GM23338 (cell line): ENCODE data around the gene NT5C1A. TPM values are rescaled to one million over a fixed set of nuclear protein-coding genes. Genes with fewer than 3 reads are reported as not detected.

Experiments
- ATAC-seq: fragments of 200-7000 bp; cut with Tn5 transposase; 3 replicates; pipeline ENCODE4 v1.9.1; 2020
- DNase-seq: peaks from one replicate; pipeline ENCODE4 v3.0.0-alpha.2; 2015; ENCODE audit warnings: low spot score
- H2AFZ ChIP-seq: fragments of 200-600 bp; sonication (generic); 2 replicates; pipeline ENCODE4 v1.8.0; 2016; ENCODE audit warnings: antibody characterized with exemption, mild to moderate bottlenecking, moderate library complexity
- H3F3A ChIP-seq: fragments of 200-600 bp; sonication (generic); replicated peaks from 2 replicates; pipeline ENCODE4 v1.8.0; 2017; ENCODE audit warnings: antibody characterized with exemption, mixed run types, low read depth
- H3K27ac ChIP-seq: fragments of 200-600 bp; sonication (generic); 2 replicates; pipeline ENCODE4 v1.6.1; 2016; ENCODE audit warnings: low read depth
- H3K27me3 ChIP-seq: fragments of 200-600 bp; sonication (generic); 2 replicates; pipeline ENCODE4 v1.8.0; 2016; ENCODE audit warnings: mild to moderate bottlenecking, mixed run types, moderate library complexity; ENCODE audit not compliant: insufficient read depth
- H3K36me3 ChIP-seq: fragments of 200-600 bp; sonication (generic); 2 replicates; pipeline ENCODE4 v1.8.0; 2016; ENCODE audit warnings: mild to moderate bottlenecking; ENCODE audit not compliant: insufficient read depth
- H3K4me1 ChIP-seq: fragments of 200-600 bp; sonication (generic); 2 replicates; pipeline ENCODE4 v1.8.0; 2016; ENCODE audit warnings: mild to moderate bottlenecking, moderate library complexity; ENCODE audit not compliant: insufficient read depth
- H3K4me2 ChIP-seq: fragments of 200-600 bp; sonication (generic); 2 replicates; pipeline ENCODE4 v1.7.1; 2017; ENCODE audit warnings: mixed run types
- H3K4me3 ChIP-seq: fragments of 200-600 bp; sonication (generic); 2 replicates; pipeline ENCODE4 v1.6.1; 2016; ENCODE audit warnings: mixed run types
- H3K79me2 ChIP-seq: fragments of 200-600 bp; sonication (generic); replicated peaks from 2 replicates; pipeline ENCODE4 v1.8.0; 2017; ENCODE audit warnings: mild to moderate bottlenecking; ENCODE audit not compliant: insufficient read depth
- H3K9me2 ChIP-seq: fragments of 200-600 bp; sonication (generic); 2 replicates; pipeline ENCODE4 v1.8.0; 2017; ENCODE audit not compliant: insufficient read depth
- H4K20me1 ChIP-seq: fragments of 200-600 bp; sonication (generic); replicated peaks from 2 replicates; pipeline ENCODE4 v1.8.0; 2017; ENCODE audit warnings: mild to moderate bottlenecking; ENCODE audit not compliant: insufficient read depth
- H3K27ac Mint-ChIP-seq: 2 replicates; pipeline ENCODE4 v1.8.0; 2020; ENCODE audit warnings: inconsistent platforms, mild to moderate bottlenecking, moderate library complexity, mixed read lengths
- H3K27me3 Mint-ChIP-seq: 3 replicates; pipeline ENCODE4 v1.8.0; 2022; ENCODE audit warnings: low read depth, mild to moderate bottlenecking, moderate library complexity, mixed read lengths, inconsistent platforms; ENCODE audit not compliant: insufficient read depth, poor library complexity
- H3K36me3 Mint-ChIP-seq: 3 replicates; pipeline ENCODE4 v1.8.0; 2021; ENCODE audit warnings: low read depth, mild to moderate bottlenecking, inconsistent platforms, moderate library complexity, mixed read lengths
- H3K4me1 Mint-ChIP-seq: 3 replicates; pipeline ENCODE4 v1.8.0; 2020; ENCODE audit warnings: mild to moderate bottlenecking, inconsistent platforms, mixed read lengths
- H3K4me3 Mint-ChIP-seq: 3 replicates; pipeline ENCODE4 v1.8.0; 2021; ENCODE audit warnings: moderate library complexity, mild to moderate bottlenecking, inconsistent platforms, mixed read lengths
- H3K9me3 Mint-ChIP-seq: 3 replicates; pipeline ENCODE4 v1.8.0; 2020; ENCODE audit warnings: moderate library complexity, mild to moderate bottlenecking, inconsistent platforms, mixed read lengths
- EZH2 ChIP-seq: fragments of 200-600 bp; sonication (generic); IDR thresholded peaks from one replicate; pipeline ENCODE4 v1.8.0; 2017; ENCODE audit warnings: antibody characterized with exemption, mild to moderate bottlenecking, low read depth; ENCODE audit not compliant: unreplicated experiment
- EZH2phosphoT487 ChIP-seq: fragments of 200-600 bp; sonication (generic); IDR thresholded peaks from one replicate; pipeline ENCODE4 v1.8.1; 2018; ENCODE audit warnings: antibody characterized with exemption; ENCODE audit not compliant: unreplicated experiment
- POLR2AphosphoS5 ChIP-seq: IDR thresholded peaks from 2 replicates; pipeline ENCODE4 v1.6.1; 2016; ENCODE audit warnings: antibody characterized with exemption, low read depth
- STAT1 ChIP-seq: IDR thresholded peaks from one replicate; pipeline ENCODE4 v1.6.1; 2016; ENCODE audit warnings: antibody characterized with exemption; ENCODE audit not compliant: unreplicated experiment
- ZNF114 ChIP-seq: fragments of 250-450 bp; sonication (Bioruptor Pico); IDR thresholded peaks from 2 replicates; pipeline ENCODE4 v1.5.0; 2020; ENCODE audit warnings: mild to moderate bottlenecking, moderate library complexity
- ZNF331 ChIP-seq: fragments of 250-450 bp; sonication (Bioruptor Pico); IDR thresholded peaks from 2 replicates; pipeline ENCODE4 v1.5.0; 2020; ENCODE audit warnings: low read depth, mild to moderate bottlenecking, moderate library complexity
- polyA plus RNA-seq: library from polyadenylated mRNA; unstranded; fragments of >200 nt; fragmentation: Nextera tagmentation; extraction: Ambion mirVana; gene quantifications from 2 replicates; pipeline ENCODE4 v1.2.1, GENCODE V29; 2016
- total RNA-seq: library from RNA; depleted of rRNA; stranded (reverse); fragments of >200 nt; shearing (Covaris generic); gene quantifications from 2 replicates; pipeline ENCODE4 v1.2.3, GENCODE V29; 2014
- TF ChIP-seq, protein P1 (sequence below): fragments of 250-450 bp; sonication (Bioruptor Pico); IDR thresholded peaks from 2 replicates; pipeline ENCODE4 v1.5.0; 2020; ENCODE audit warnings: mild to moderate bottlenecking, moderate library complexity
- TF ChIP-seq, protein P2 (sequence below): IDR thresholded peaks from one replicate; pipeline ENCODE4 v1.6.1; 2018; ENCODE audit warnings: antibody characterized with exemption; ENCODE audit not compliant: unreplicated experiment
- TF ChIP-seq, protein P3 (sequence below): IDR thresholded peaks from 2 replicates; pipeline ENCODE4 v1.6.1; 2016; ENCODE audit warnings: antibody characterized with exemption

Gene NT5C1A
- total and polyA plus RNA-seq, 2 experiments from 2014 or later, result not detected

DNA sequence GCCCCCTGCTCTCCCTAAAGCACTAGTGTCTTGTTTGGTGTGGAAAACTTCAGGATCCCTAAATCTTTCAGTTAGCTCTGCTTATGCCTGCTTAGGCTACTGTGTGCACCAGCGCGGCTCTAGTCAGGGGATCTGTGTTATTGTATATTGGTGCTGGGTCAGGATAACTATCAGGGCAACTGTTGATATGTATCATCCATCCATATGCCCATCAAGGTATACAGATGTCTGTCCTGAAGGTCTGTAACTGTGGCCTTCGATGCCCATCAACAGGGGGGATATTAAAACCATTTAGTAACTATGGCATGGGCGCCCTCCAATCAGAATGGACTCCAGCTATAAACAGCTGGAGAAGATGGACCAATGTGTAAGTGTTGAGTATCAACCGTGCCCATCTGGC is 12.4 kb downstream of the NT5C1A start (continued):
- TF ChIP-seq, protein P1, sequence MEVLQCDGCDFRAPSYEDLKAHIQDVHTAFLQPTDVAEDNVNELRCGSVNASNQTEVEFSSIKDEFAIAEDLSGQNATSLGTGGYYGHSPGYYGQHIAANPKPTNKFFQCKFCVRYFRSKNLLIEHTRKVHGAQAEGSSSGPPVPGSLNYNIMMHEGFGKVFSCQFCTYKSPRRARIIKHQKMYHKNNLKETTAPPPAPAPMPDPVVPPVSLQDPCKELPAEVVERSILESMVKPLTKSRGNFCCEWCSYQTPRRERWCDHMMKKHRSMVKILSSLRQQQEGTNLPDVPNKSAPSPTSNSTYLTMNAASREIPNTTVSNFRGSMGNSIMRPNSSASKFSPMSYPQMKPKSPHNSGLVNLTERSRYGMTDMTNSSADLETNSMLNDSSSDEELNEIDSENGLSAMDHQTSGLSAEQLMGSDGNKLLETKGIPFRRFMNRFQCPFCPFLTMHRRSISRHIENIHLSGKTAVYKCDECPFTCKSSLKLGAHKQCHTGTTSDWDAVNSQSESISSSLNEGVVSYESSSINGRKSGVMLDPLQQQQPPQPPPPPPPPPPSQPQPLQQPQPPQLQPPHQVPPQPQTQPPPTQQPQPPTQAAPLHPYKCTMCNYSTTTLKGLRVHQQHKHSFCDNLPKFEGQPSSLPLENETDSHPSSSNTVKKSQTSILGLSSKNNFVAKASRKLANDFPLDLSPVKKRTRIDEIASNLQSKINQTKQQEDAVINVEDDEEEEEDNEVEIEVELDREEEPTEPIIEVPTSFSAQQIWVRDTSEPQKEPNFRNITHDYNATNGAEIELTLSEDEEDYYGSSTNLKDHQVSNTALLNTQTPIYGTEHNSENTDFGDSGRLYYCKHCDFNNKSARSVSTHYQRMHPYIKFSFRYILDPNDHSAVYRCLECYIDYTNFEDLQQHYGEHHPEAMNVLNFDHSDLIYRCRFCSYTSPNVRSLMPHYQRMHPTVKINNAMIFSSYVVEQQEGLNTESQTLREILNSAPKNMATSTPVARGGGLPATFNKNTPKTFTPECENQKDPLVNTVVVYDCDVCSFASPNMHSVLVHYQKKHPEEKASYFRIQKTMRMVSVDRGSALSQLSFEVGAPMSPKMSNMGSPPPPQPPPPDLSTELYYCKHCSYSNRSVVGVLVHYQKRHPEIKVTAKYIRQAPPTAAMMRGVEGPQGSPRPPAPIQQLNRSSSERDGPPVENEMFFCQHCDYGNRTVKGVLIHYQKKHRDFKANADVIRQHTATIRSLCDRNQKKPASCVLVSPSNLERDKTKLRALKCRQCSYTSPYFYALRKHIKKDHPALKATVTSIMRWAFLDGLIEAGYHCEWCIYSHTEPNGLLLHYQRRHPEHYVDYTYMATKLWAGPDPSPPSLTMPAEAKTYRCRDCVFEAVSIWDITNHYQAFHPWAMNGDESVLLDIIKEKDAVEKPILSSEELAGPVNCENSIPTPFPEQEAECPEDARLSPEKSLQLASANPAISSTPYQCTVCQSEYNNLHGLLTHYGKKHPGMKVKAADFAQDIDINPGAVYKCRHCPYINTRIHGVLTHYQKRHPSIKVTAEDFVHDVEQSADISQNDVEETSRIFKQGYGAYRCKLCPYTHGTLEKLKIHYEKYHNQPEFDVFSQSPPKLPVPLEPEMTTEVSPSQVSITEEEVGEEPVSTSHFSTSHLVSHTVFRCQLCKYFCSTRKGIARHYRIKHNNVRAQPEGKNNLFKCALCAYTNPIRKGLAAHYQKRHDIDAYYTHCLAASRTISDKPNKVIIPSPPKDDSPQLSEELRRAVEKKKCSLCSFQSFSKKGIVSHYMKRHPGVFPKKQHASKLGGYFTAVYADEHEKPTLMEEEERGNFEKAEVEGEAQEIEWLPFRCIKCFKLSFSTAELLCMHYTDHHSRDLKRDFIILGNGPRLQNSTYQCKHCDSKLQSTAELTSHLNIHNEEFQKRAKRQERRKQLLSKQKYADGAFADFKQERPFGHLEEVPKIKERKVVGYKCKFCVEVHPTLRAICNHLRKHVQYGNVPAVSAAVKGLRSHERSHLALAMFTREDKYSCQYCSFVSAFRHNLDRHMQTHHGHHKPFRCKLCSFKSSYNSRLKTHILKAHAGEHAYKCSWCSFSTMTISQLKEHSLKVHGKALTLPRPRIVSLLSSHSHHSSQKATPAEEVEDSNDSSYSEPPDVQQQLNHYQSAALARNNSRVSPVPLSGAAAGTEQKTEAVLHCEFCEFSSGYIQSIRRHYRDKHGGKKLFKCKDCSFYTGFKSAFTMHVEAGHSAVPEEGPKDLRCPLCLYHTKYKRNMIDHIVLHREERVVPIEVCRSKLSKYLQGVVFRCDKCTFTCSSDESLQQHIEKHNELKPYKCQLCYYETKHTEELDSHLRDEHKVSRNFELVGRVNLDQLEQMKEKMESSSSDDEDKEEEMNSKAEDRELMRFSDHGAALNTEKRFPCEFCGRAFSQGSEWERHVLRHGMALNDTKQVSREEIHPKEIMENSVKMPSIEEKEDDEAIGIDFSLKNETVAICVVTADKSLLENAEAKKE (CRISPR knock-in tag), result no peak
- TF ChIP-seq, protein P2, sequence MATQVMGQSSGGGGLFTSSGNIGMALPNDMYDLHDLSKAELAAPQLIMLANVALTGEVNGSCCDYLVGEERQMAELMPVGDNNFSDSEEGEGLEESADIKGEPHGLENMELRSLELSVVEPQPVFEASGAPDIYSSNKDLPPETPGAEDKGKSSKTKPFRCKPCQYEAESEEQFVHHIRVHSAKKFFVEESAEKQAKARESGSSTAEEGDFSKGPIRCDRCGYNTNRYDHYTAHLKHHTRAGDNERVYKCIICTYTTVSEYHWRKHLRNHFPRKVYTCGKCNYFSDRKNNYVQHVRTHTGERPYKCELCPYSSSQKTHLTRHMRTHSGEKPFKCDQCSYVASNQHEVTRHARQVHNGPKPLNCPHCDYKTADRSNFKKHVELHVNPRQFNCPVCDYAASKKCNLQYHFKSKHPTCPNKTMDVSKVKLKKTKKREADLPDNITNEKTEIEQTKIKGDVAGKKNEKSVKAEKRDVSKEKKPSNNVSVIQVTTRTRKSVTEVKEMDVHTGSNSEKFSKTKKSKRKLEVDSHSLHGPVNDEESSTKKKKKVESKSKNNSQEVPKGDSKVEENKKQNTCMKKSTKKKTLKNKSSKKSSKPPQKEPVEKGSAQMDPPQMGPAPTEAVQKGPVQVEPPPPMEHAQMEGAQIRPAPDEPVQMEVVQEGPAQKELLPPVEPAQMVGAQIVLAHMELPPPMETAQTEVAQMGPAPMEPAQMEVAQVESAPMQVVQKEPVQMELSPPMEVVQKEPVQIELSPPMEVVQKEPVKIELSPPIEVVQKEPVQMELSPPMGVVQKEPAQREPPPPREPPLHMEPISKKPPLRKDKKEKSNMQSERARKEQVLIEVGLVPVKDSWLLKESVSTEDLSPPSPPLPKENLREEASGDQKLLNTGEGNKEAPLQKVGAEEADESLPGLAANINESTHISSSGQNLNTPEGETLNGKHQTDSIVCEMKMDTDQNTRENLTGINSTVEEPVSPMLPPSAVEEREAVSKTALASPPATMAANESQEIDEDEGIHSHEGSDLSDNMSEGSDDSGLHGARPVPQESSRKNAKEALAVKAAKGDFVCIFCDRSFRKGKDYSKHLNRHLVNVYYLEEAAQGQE, result no peak

DNA sequence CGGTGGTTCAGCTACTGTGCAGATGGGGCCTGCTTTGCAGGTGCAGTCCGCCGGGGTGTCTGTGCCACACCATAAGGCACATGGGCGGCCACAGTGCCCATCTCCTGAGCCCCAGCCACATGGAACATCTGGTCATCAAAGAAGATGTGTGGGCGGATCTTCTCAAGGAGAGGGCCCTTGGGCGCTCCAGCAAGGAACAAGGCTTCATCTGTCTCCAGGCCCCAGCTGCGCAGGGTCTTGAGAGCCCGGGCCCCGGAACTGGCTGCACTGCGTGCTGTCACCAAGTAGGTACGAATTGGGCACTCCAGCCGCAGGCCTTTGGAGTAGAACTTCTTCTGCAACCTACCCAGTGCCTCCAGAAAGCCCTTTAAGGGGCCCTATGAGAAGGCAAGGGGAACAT is 12.8 kb downstream of the NT5C1A start:
- DNase-seq (no peak), ATAC-seq (no peak)
- Histone ChIP-seq H2AFZ (no peak overlapping the region), H3K4me2 (no peak overlapping the region), H3K79me2 (no peaks in the 10 kb centered on the region), H3K4me3 (no peak overlapping the region), H3K27ac (no peak overlapping the region), H3K36me3 (no peaks in the 10 kb centered on the region), H3K27me3 (peaks cover 68% of the 10 kb centered on the region), H3K9me2 (no peaks in the 10 kb centered on the region), H3F3A (no peaks in the 10 kb centered on the region), H3K4me1 (0 out of 2 replicates have a peak, but pooled peaks cover 2% of the 10 kb centered on the region), H4K20me1 (no peaks in the 10 kb centered on the region)
- no peaks in the 10 kb centered on the region for H3K36me3 Mint-ChIP-seq
- TF ChIP-seq EZH2, result no peak
- TF ChIP-seq STAT1, result no peak
- no peak for TF ChIP-seq ZNF331
- TF ChIP-seq, protein P3, sequence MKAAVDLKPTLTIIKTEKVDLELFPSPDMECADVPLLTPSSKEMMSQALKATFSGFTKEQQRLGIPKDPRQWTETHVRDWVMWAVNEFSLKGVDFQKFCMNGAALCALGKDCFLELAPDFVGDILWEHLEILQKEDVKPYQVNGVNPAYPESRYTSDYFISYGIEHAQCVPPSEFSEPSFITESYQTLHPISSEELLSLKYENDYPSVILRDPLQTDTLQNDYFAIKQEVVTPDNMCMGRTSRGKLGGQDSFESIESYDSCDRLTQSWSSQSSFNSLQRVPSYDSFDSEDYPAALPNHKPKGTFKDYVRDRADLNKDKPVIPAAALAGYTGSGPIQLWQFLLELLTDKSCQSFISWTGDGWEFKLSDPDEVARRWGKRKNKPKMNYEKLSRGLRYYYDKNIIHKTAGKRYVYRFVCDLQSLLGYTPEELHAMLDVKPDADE, result no peak
- TF ChIP-seq EZH2phosphoT487, result no peak
- TF ChIP-seq, protein P2, result no peak
- no peak for TF ChIP-seq ZNF114
- TF ChIP-seq POLR2AphosphoS5, result no peak
- no peak overlapping the region for H3K4me3 Mint-ChIP-seq
- H3K9me3 Mint-ChIP-seq, result no peaks in the 10 kb centered on the region
- no peak overlapping the region for H3K27ac Mint-ChIP-seq
- peaks cover 7% of the 10 kb centered on the region for H3K4me1 Mint-ChIP-seq
- peaks cover 37% of the 10 kb centered on the region for H3K27me3 Mint-ChIP-seq
